HFFc6 (cell line): ENCODE results near the gene CACNB4. TPM values are rescaled to one million over a fixed set of nuclear protein-coding genes. Genes with fewer than 3 reads are reported as not detected.

Experiments used
- DNase-seq: peaks from one replicate; pipeline ENCODE4 v3.0.0-alpha.2; 2018
- H3K27ac Mint-ChIP-seq: 2 replicates; pipeline ENCODE4 v1.8.0; 2020; ENCODE audit warnings: mild to moderate bottlenecking, mixed read lengths
- H3K27me3 Mint-ChIP-seq: 2 replicates; pipeline ENCODE4 v1.8.0; 2021; ENCODE audit warnings: mild to moderate bottlenecking, moderate library complexity, mixed read lengths; ENCODE audit not compliant: insufficient read depth
- H3K36me3 Mint-ChIP-seq: 2 replicates; pipeline ENCODE4 v1.8.0; 2021; ENCODE audit warnings: low read depth, mixed read lengths
- H3K4me1 Mint-ChIP-seq: 2 replicates; pipeline ENCODE4 v1.8.0; 2020; ENCODE audit warnings: low read depth, mixed read lengths
- H3K4me3 Mint-ChIP-seq: 2 replicates; pipeline ENCODE4 v1.8.0; 2020; ENCODE audit warnings: mild to moderate bottlenecking, moderate library complexity, mixed read lengths
- H3K9me3 Mint-ChIP-seq: 2 replicates; pipeline ENCODE4 v1.8.0; 2020; ENCODE audit warnings: mild to moderate bottlenecking, mixed read lengths
- total RNA-seq, 6 experiments: library from RNA; stranded (reverse); fragmentation: NEBNext Ultra II Directional; extraction: Animal tissue kit (Norgen Biotek cat#: 25700); gene quantifications; 2 replicates in 1 of 6; 3 replicates in 5 of 6; pipeline ENCODE4 v1.2.3, GENCODE V29; 2021
- TF ChIP-seq, protein P1 (sequence below): fragments of 200-600 bp; sonication (generic); IDR thresholded peaks from 2 replicates; pipeline ENCODE4 v1.5.0; 2021; ENCODE audit warnings: antibody characterized with exemption, mild to moderate bottlenecking

CACNB4 gene
- total RNA-seq, 6 experiments from 2014 or later: 0.05 to 0.23 (median 0.21) TPM; not detected in 3

DNA sequence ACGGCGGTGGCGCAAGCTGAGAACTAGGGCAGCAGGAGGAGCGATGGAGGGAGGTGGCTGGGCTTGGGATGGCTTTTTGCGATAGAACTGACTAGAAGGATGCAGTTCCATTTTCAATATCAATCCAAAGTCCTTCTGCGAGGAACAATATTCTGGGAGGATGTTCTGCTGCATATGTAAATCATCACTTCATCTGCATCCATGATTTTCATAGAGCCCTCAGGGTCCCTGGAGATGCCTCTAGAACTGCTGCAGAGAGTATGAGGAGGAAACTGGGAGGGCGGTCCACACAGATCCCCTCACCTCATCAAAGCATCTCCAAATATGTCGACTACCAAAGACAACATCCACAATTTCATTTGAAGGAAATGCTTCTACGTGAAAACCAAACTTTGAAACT, 20.8 kb downstream of the CACNB4 start:
- Mint-ChIP-seq H3K27ac (no peak overlapping the region), H3K36me3 (no peaks in the 10 kb centered on the region), H3K9me3 (no peaks in the 10 kb centered on the region), H3K4me1 (no peaks in the 10 kb centered on the region), H3K4me3 (no peak overlapping the region), H3K27me3 (peaks cover 27% of the 10 kb centered on the region)
- TF ChIP-seq, protein P1, sequence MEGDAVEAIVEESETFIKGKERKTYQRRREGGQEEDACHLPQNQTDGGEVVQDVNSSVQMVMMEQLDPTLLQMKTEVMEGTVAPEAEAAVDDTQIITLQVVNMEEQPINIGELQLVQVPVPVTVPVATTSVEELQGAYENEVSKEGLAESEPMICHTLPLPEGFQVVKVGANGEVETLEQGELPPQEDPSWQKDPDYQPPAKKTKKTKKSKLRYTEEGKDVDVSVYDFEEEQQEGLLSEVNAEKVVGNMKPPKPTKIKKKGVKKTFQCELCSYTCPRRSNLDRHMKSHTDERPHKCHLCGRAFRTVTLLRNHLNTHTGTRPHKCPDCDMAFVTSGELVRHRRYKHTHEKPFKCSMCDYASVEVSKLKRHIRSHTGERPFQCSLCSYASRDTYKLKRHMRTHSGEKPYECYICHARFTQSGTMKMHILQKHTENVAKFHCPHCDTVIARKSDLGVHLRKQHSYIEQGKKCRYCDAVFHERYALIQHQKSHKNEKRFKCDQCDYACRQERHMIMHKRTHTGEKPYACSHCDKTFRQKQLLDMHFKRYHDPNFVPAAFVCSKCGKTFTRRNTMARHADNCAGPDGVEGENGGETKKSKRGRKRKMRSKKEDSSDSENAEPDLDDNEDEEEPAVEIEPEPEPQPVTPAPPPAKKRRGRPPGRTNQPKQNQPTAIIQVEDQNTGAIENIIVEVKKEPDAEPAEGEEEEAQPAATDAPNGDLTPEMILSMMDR: no peak
- no peak for DNase-seq

- no peak for DNase-seq
- peaks cover 24% of the 10 kb centered on the region for H3K27me3 Mint-ChIP-seq
- peaks cover 8% of the 10 kb centered on the region for H3K4me1 Mint-ChIP-seq
- H3K9me3 Mint-ChIP-seq: no peaks in the 10 kb centered on the region
- no peak overlapping the region for H3K4me3 Mint-ChIP-seq
- H3K36me3 Mint-ChIP-seq: no peaks in the 10 kb centered on the region
- no peak overlapping the region for H3K27ac Mint-ChIP-seq
- TF ChIP-seq, protein P1: no peak
Measured at GRCh38 chr2:152075461-152076050, 23.3 kb downstream of the CACNB4 start.

- Mint-ChIP-seq H3K27me3 (peaks cover 27% of the 10 kb centered on the region), H3K4me3 (no peak overlapping the region), H3K27ac (no peak overlapping the region), H3K9me3 (no peaks in the 10 kb centered on the region), H3K4me1 (peaks cover 8% of the 10 kb centered on the region), H3K36me3 (no peaks in the 10 kb centered on the region)
- DNase-seq: peak; percentile 30
- TF ChIP-seq, protein P1: no peak
Measured at GRCh38 chr2:152072011-152072410, 26.8 kb downstream of the CACNB4 start.

- H3K27me3 Mint-ChIP-seq: peaks cover 22% of the 10 kb centered on the region
- no peak overlapping the region for H3K4me3 Mint-ChIP-seq
- no peak for DNase-seq
- TF ChIP-seq, protein P1: no peak
- H3K9me3 Mint-ChIP-seq: no peaks in the 10 kb centered on the region
- no peaks in the 10 kb centered on the region for H3K36me3 Mint-ChIP-seq
- H3K27ac Mint-ChIP-seq: no peak overlapping the region
- peaks cover 8% of the 10 kb centered on the region for H3K4me1 Mint-ChIP-seq
Measured at GRCh38 chr2:152071518-152071917, 27.3 kb downstream of the CACNB4 start.

GRCh38 chr2:152071092-152071491, 27.8 kb downstream of the CACNB4 start:
- Mint-ChIP-seq H3K4me1 (peaks cover 8% of the 10 kb centered on the region), H3K4me3 (no peak overlapping the region), H3K27me3 (peaks cover 20% of the 10 kb centered on the region), H3K36me3 (no peaks in the 10 kb centered on the region), H3K27ac (no peak overlapping the region), H3K9me3 (no peaks in the 10 kb centered on the region)
- no peak for DNase-seq
- TF ChIP-seq, protein P1: no peak
